HG02840 (cell line): ENCODE data around the gene CEND1.

Source experiments
- ATAC-seq: cut with Tn5 transposase; IDR thresholded peaks from one replicate; pipeline ENCODE4 v1.9.1; 2021; ENCODE audit warnings: mild to moderate bottlenecking, moderate library complexity, moderate number of reproducible peaks; ENCODE audit not compliant: unreplicated experiment, low FRiP score

Gene CEND1

GRCh38 chr11:737366-737765, 52.5 kb downstream of the CEND1 start:
- ATAC-seq = no peak
